A204.1 (cell line): ENCODE results near the gene KATNB1.
"Not testable (repeated sequence)": the region's sequence is repeated elsewhere in the genome, so short reads cannot be mapped to it uniquely, and the experiment has no call there.

Source experiments
- FAIRE-seq: peaks from 2 replicates; lab custom pipeline; 2012; peaks lifted over from hg19 to GRCh38; lab: Jason Lieb, UNC

Gene KATNB1

DNA sequence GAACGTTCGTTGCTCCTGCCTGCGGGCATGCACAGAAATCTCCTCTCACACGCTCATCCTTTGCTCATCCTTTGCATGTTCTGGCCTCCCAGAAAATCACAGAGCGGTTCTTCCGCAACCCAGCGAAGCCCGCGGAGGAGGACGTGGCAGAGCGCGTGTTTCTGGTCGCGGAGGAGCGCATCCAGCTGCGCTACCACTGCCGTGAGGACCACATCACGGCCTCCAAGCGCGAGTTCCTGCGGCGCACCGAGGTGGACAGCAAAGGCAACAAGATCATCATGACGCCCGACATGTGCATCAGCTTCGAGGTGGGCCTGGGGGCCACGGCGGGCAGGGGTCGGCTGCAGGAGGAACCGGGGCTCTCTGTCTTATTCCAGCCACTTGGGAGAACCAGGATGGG, 9.6 kb upstream of the KATNB1 start:
- no peak for FAIRE-seq

DNA sequence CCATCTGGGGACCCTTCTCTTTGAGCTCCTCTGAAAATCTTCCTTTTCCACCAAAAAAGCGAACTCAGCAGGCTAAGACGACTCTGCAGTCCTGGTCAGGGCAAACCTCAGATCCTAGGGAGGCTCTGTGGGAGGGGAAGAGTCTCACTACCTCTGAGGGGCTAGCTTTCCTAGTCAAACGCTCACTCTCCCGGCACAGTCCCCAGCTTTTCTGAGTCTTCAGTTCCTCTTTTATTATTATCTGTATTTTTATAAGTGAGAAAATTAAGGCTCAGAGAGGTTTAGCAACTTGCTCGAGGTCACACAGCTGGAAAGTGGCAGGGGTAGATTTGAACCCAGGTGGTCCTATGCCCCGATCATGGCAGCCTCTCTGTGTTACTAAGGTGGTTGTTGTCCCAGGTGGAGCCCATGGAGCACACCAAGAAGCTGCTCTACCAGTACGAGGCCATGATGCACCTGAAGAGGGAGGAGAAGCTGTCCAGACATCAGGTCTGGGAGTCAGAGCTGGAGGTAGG, 9.1 kb upstream of the KATNB1 start:
- no peak for FAIRE-seq

DNA sequence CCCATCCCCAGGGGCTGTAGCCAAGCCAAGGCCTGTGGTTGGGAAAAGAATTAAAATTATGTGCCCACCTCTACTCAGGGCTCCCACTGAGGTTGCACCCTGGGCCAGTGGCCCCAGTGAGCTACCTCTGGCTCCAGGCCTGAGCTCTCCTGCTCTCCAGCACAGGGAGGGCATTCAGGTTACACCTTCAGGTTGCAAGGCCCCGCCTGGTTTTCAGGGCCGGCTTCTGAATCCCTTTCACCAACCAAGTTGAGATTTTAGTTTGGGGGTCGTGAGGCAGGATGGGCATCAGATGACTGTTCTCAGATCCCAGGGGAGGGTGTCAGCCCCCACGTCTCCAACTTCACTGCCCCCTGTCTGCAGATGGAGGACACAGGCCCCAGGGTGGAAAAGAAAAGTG, 8.0 kb upstream of the KATNB1 start:
- FAIRE-seq = no peak

DNA sequence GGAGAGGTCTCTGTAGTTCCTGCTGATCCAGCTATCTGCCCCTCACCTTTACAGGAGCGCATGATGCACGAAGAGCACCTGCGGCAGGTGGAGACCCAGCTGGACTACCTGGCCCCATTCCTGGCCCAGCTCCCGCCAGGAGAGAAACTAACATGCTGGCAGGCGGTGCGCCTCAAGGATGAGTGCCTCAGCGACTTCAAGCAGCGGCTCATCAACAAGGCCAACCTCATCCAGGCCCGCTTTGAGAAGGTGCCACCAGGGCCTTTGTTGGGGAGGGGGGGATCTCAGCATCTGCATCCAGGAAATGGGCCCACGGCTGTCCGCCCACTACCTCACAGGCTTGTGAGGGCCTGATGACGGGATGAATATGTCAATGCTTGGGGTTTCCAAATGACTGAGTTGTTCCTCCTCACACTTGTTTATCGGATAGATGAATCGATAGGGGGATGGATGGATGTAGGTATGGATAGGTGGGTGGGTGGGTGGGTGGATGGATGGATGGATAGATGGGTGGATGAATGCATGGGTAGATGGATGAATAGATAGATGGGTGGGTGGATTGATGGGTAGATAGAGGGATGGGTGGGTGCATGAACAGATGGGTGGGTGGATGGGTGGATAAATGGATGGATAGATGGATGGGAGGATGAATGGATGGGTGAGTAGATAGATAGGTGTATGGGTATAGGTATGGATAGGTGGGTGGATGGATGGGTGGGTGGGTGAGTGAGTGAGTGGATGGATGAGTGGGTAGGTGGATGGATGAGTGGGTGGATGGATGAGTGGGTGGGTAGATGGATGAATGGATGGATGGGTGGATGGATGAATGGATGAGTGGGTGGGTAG, 7.0 kb upstream of the KATNB1 start:
- no peak for FAIRE-seq

DNA sequence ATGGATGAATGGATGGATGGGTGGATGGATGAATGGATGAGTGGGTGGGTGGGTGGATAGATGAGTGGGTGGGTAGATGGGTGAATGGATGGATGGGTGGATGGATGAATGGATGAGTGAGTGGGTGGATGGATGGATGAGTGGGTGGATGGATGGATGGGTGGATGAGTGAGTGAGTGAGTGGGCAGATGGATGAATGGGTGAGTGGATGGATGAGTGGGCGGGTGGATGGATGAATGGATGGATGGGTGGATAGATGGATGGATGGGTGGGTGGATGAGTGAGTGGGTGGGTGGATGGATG, 6.4 kb upstream of the KATNB1 start:
- no peak for FAIRE-seq

DNA sequence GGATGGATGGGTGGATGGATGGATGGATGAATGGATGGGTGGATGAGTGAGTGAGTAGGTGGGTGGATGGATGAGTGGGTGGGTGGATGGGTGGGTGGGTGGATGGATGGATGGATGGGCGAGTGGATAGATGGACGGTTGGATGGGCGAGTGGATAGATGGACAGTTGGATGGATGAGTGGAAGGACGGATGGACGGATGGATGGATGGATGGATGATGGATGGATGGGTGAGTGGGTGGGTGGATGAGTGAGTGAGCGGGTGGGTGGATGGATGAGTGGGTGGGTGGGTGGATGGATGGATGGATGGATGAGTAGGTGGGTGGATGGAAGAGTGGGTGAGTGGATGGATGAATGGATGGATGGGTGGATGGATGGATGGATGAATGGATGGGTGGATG, 5.7 kb upstream of the KATNB1 start:
- FAIRE-seq = not testable (repeated sequence)

DNA sequence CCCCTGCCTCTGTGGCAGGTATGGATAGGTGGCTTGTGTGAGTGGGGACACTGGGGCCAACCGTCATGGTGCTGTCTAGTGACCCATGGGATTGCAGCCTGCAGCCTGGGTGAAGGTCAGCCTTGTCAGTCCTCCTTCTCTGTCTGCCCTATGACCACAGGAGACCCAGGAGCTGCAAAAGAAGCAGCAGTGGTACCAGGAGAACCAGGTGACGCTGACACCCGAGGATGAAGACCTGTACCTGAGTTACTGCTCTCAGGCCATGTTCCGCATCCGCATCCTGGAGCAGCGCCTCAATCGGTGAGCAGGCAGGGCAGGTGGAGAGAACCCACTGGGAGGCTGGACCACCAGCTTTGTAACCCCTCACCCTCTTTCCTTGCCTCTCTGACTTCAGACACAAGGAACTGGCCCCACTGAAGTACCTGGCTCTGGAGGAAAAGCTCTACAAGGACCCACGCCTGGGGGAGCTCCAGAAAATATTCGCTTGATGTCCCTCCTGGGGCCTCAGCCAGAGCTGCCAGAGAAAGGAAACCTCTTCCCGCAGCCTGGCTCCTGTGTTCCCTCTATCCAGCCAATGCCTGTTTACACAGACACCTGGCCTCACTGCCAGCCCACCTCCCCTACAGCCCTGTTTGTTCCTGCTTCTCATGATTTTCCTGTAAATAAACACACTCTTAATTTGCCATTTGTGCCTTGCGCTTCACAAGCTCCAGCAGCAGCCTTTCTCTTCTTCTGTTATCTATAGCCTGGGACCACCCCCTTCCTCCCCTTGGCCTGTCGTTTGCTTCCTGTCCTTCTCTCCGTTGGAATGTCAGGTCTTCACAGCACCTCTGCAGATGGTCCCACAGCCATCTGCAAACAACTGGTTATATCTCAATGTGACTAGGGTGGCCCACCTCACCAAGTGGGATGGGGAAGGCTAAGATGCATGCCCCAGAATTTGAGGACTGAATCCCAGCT, 4.5 kb upstream of the KATNB1 start:
- no peak for FAIRE-seq

DNA sequence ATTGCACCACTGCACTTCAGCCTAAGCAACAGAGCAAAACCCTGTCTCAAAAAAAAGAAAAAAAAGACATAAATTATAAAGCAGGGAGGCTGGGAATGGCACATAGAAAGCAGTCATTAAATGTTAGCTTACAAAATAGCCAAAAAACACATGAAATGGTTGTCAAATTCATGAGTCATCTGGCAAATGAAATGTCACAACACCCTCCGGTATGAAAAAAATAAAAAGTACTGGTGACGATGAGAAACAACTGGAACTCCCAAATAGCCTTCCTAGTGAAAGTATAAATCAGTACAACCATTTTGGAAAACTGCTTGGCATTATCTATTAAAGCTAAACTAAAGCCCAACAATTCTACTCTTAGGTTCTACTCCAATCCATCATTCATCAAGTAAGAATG, 3.5 kb upstream of the KATNB1 start:
- no peak for FAIRE-seq

DNA sequence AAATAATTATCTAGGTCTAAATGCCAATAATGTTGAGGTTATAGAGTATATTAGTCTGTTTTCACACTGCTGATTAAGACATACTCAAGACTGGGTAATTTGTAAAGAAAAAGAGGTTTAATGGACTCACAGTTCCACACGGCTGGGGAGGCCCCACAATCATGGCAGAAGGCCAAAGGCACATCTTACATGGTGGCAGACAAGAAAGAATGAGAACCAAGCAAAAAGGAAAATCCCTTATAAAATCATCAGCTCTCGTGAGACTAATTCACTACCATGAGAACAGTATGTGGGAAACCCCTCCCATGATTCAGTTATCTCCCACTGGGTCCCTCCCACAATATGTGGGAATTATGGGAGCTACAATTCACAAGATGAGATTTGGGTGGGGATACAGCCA, 2.9 kb upstream of the KATNB1 start:
- no peak for FAIRE-seq

DNA sequence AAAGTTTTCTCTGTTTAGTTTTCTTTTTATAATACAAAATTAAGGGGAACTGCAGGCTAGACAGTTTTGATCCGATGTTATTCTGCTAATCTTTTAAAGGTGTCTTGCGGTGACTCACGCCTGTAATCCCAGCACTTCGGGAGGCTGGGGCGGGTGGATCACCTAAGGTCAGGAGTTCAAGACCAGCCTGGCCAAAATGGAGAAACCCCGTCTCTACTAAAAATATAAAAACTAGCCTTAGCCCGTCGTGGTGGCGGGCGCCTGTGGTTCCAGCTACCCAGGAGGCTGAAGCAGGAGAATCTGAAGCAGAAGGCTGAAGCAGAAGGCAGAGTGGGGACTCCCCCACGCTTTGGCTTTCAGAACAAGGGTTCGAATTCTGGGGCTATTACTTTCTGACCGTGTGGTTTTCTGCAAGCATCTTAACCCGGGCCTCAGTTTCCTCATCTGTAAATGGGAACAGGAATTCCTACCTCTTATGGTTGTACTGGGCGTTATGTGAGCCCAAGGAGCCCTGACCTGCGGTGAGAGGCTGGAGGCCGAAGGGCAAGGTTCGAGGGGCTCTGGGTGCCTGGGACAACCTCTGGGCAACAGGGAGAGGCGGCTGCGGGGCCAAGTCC, 1.2 kb upstream of the KATNB1 start:
- no peak for FAIRE-seq

DNA sequence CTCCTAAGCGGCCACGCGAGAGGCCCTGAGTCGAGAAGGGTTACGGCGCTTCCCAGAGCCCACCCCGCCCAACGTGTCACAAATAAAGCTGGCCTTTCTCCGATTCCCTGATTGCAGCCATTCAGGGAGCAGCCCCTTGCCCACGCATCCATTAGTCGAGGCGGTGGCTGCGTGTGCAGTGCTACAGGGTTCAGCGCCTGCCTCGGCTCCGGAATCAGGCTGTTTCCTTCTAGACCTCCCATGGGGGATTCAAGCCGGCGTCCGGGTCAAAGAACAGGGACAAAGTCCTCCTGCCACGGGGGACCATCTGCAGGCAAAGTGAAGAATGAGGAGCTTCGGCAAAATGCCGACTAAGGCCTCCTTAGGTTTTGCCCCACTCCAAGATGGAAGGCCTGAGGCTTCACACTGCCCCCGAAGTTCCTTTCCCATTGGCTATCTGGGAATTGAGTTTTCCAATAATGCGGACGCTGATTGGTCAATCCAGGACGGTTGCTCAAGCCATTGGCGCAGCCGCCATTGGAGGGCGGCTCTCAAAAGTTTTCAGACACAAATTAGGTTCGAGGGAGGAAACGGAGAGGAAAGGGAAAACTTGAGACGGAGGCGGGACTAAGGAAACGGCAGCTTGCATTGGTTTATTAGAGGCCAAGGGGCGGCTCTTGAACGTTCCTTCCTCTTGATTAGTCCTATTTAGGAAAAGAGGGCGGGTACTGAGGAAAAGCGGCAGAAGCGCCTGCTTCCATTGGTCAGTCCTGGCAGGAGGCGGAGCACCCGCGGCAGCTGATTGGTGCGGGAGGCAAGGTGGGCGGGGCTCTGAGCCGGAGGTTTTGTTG, 430 bp upstream of the KATNB1 start:
- peak; percentile 100 for FAIRE-seq

DNA sequence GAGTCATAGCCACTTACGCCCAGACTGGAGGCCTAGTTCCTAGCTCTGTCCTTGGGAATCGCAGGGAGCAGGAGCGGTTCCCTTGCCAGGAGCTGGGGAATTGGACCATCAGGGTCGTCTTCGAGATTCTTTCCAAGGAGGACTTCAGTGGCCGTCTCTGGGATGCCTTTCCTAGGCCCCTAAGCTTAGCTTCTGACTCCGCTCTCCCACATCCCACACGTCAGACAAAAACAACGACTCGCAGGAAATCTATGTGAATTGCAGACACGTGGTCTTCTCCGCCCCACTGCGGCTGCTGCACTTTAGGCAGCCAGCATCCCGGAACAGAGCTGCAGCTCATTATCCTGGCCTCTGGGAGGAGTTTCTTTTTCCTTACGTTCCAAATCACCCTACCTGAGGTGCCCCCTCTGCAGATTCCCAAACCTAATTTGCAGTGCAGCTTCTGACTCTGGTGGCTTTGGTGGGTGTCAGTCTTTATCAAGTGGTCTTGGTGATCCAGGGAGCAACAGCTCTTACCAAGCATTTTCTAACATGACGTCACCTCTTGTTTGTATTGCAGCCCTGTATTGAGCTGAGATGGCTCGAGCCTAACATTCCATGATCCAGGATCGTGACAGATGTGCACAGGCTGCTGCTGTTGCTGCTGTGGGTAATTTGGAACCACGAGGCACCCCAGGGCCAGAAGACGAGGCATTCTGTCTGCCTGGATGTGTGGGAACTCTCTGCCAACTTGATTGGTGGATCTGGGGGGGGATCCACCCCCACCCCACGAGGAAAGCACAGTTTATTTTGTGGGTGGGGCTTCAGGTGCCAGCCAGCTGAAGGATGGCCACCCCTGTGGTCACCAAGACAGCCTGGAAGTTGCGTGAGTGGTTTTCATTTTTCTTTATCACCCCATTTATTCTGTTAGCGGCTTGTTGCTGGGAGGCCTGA, 1.1 kb downstream of the KATNB1 start:
- FAIRE-seq = no peak

DNA sequence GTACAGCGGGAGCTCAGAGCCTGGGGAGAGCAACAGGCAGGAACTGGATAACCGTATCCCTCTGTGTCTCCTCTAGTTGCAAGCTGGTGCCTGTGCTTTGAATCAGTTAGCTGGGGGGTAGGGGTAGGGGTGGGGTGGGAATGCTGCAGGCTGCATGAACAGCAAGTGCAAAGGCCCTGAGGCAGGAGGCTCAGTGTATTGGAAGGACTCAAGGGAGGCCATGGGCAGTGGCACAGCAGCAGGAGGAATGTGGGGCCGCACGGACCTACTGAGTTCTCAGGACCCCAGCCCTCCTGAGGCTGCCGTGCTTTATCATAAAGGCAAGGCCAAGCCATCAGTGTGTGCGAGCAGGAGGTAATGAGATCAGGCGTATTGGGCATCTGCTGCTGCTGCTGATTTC, 3.3 kb downstream of the KATNB1 start:
- no peak for FAIRE-seq

DNA sequence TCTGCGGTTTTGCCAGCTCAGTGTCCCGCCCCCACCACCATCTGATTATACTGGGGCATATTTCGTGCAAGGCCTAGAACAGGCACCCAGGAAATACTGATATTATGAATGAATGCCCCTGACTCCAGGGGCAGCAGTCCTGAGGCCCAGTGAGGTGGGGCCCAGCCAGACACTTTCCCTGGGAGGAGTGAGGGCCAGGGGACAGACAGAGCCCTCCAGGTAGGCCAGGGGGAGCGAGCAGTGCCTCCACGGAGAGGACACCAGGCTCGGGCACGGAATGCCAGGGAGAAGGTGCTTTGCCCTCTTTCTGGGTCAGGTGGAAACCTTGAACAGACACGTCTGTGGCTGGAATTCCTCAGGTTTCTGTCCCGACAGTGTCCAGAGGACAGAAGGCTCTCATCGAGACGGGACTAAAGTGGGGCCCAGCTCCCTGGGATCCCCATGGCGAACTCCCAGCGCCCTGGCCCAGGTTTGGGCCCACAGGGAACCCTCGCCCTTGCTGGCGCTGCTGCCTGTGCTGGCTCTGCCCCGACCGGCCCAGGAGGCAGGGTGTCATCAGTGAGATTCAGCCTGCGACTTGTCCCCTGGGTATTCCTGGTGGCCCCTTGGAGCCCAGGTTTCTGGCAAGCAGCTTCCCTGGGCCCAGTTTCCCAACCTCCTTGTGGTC, 4.3 kb downstream of the KATNB1 start:
- FAIRE-seq = no peak

DNA sequence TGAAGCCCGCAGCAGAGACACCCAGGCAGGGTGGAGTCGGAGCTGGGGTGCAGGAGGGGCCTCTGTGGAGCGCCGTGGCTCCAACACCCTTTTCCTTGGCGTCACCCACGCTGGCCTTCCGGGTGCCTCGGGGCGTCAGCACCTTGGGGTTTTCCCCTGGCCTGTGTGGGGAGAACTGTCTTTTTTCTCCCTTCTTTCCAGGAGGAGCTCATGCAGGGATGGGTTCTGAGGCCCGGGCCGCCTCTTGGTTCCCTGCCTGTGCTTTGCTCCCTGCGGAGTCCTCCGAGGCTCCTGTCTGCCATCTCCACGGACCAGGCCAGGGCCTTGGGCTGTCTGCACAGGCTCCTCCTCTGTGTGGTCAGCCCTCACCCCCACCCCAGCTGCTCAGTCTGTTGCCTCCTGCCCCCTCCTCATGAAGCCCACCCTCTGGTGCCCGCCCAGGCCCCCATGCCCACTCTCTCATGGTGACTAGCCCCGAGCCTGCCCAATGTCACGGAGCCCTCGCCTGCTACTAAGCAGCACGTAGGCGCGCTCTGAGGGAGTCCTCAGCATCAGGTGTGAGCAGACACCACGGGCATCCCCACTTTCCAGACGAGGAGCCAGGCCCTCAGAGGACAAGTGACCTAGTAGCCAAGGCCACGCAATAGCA, 5.0 kb downstream of the KATNB1 start:
- FAIRE-seq = no peak

DNA sequence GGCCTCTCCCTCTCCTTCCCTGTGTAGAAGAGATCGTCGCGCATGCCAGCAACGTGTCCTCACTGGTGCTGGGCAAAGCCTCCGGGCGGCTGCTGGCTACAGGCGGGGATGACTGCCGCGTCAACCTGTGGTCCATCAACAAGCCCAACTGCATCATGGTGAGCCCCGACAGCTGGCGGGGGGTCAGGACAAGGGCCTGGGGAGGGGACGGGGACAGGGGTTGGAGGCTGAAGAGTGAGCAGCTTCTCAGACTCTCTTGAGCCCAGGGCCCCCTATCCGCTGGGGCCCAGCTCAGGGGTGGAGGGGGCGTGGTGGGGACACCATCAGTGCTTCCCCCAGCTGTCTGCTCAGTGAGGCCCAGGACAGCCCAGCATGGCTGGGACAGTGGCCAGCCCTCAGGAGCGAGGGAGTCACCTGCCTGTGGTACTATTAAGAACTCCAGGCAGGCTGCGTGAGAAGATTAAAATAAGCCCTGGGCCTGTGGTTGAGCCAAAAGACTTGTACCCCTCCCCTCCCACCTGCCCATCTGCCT, 6.2 kb downstream of the KATNB1 start:
- FAIRE-seq = no peak

DNA sequence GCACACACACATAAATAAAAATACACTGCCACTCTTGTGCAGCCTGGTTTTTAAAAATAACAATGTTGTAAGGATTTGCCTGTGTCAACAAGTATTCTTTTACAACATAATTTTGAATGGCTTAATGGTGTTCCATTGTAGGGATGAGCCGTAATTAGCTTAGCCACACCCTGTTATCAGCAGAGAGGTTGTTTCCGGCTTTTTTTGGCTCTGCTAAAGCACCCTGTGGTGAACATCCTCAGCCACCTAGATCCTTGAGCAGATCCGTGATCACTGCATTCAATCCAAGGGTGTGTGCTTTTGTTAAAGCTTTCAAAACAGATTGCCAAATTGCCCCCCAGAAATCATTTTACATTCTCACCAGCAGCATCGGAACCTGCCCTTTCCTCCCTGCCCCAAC, 7.0 kb downstream of the KATNB1 start:
- no peak for FAIRE-seq

DNA sequence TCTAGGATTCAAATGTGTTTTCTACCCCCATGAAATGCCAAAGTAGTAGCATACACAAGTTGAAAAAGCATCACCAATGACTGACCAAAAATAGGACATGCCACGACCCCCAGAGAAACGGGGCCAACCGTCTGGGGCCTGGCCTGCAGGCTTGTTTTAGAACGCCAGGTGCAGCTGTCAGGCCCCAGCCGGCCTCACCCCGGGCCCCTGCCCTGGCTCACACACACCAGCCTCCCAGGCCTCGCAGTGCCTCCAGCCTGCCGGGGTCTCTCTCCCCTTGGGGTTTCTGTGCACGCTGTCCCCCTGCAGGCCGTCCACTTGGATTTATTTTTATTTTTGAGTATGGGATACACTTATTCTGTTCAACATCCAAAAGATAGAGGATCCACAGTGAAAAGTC, 7.9 kb downstream of the KATNB1 start:
- FAIRE-seq = no peak

DNA sequence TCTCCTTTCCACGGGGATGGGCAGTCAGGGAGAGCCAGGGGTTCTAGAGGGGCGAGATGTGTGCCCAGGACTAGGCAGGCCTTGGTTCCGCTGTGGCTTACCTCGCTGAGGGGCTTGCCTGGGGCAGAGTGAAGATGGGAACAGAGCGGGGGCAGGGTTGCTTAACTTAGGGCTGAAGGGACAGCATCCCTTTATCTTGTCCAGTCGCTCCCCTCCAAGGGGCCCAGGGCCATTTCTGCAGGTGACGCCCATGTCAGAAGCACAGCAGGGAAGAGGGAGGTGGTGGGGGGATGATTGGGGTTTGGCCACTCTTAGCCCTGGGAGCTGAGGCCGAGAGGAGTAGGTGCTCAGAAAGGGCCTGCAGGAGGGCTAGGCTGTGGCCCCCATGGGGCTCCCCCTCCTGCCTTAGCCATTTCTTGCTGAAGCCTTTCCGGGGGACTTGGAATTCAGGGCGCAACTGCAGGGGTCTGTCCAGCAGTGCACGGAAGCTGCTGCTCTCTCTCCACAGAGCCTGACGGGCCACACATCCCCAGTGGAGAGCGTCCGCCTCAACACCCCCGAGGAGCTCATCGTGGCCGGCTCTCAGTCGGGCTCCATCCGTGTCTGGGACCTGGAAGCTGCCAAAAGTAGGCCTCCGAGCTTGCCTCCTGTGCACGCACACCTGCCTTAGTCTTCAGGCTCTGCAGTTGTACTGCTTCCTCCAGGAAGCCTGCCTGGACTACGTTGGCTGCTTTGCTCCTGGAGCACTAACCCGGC, 8.5 kb downstream of the KATNB1 start:
- FAIRE-seq = no peak
